Amniotic epithelial cell (primary cell): ENCODE data around the gene ARPC1A.
A peak's percentile ranks its signal among the peaks of the same experiment; 100 is the strongest.
"Not testable (repeated sequence)": the region's sequence is repeated elsewhere in the genome, so short reads cannot be mapped to it uniquely, and the experiment has no call there.

Source experiments
- DNase-seq: peaks from one replicate; pipeline ENCODE4 v3.0.0-alpha.2; 2010; ENCODE audit warnings: low read depth

The ARPC1A gene

GRCh38 chr7:99325592-99326407, at the start of gene ARPC1A:
ARPC1A (plus strand) TSS chr7:99325898; CDS start chr7:99333354, 7,456 bp downstream.
- peak; percentile 90 for DNase-seq

GRCh38 chr7:99278180-99278579, 47.5 kb upstream of the ARPC1A start:
- DNase-seq: no peak

- DNase-seq: not testable (repeated sequence)
Observed at GRCh38 chr7:99284165-99284564, 41.5 kb upstream of the ARPC1A start.

GRCh38 chr7:99287779-99288534, 37.7 kb upstream of the ARPC1A start:
- no peak for DNase-seq

- no peak for DNase-seq
Observed at GRCh38 chr7:99289185-99289584, 36.5 kb upstream of the ARPC1A start.

GRCh38 chr7:99290148-99290547, 35.5 kb upstream of the ARPC1A start:
- not testable (repeated sequence) for DNase-seq

- no peak for DNase-seq
Observed at GRCh38 chr7:99290980-99291607, 34.6 kb upstream of the ARPC1A start.

- DNase-seq: no peak
Observed at GRCh38 chr7:99292127-99292526, 33.6 kb upstream of the ARPC1A start.

GRCh38 chr7:99293167-99293566, 32.5 kb upstream of the ARPC1A start:
- DNase-seq: no peak

GRCh38 chr7:99293650-99294049, 32.0 kb upstream of the ARPC1A start:
- DNase-seq: no peak

- DNase-seq: no peak
Observed at GRCh38 chr7:99296471-99296870, 29.2 kb upstream of the ARPC1A start.

GRCh38 chr7:99301496-99301895, 24.2 kb upstream of the ARPC1A start:
- no peak for DNase-seq

- DNase-seq: no peak
Observed at GRCh38 chr7:99305473-99306260, 20.0 kb upstream of the ARPC1A start.

GRCh38 chr7:99308461-99309074, 17.1 kb upstream of the ARPC1A start:
- DNase-seq: peak; percentile 40

GRCh38 chr7:99309111-99309510, 16.6 kb upstream of the ARPC1A start:
- no peak for DNase-seq

GRCh38 chr7:99310004-99310403, 15.7 kb upstream of the ARPC1A start:
- no peak for DNase-seq

GRCh38 chr7:99311702-99312101, 14.0 kb upstream of the ARPC1A start:
- no peak for DNase-seq

GRCh38 chr7:99312316-99313203, 13.1 kb upstream of the ARPC1A start:
- DNase-seq: peak; percentile 34

- DNase-seq: no peak
Observed at GRCh38 chr7:99313204-99313573, 12.5 kb upstream of the ARPC1A start.

- DNase-seq: no peak
Observed at GRCh38 chr7:99314504-99314903, 11.2 kb upstream of the ARPC1A start.

- no peak for DNase-seq
Observed at GRCh38 chr7:99320371-99320770, 5.3 kb upstream of the ARPC1A start.
